GM12865 (cell line): ENCODE data around the gene SPTBN4.
"Not testable (repeated sequence)": the region's sequence is repeated elsewhere in the genome, so short reads cannot be mapped to it uniquely, and the experiment has no call there.

Experiments used
- DNase-seq: peaks from one replicate; pipeline ENCODE4 v3.0.0; 2010; ENCODE audit warnings: low read depth
- H3K4me3 ChIP-seq: 2 replicates; pipeline ENCODE4 v1.5.1; 2011; ENCODE audit warnings: mild to moderate bottlenecking, low read depth, low read length, control low read depth
- CTCF ChIP-seq: IDR thresholded peaks from 2 replicates; pipeline ENCODE4 v1.5.1; 2011; ENCODE audit warnings: low read length, control low read depth, low read depth, inconsistent platforms; ENCODE audit not compliant: insufficient read depth; ENCODE audit errors: missing control alignments

SPTBN4 gene

GRCh38 chr19:40517248-40517647 lies 50.4 kb downstream of the SPTBN4 start:
- no peak for TF ChIP-seq CTCF
- no peak for DNase-seq
- no peak overlapping the region for H3K4me3 ChIP-seq

- no peak for TF ChIP-seq CTCF
- no peak overlapping the region for H3K4me3 ChIP-seq
Measured at GRCh38 chr19:40519352-40520322, 52.8 kb downstream of the SPTBN4 start.

GRCh38 chr19:40521276-40521675 lies 54.5 kb downstream of the SPTBN4 start:
- peak; percentile 21 for DNase-seq
- peak; percentile 12 for TF ChIP-seq CTCF

More at GRCh38 chr19:40519352-40520322, 52.8 kb downstream of the SPTBN4 start:
- no peak for DNase-seq

GRCh38 chr19:40521900-40522299 lies 55.1 kb downstream of the SPTBN4 start:
- not testable (repeated sequence) for H3K4me3 ChIP-seq, DNase-seq

More at GRCh38 chr19:40521276-40521675, 54.5 kb downstream of the SPTBN4 start:
- no peak overlapping the region for H3K4me3 ChIP-seq

- TF ChIP-seq CTCF, result peak; percentile 83
- DNase-seq, result peak; percentile 67
- no peak overlapping the region for H3K4me3 ChIP-seq
Measured at GRCh38 chr19:40523322-40524047, 56.7 kb downstream of the SPTBN4 start.

- TF ChIP-seq CTCF, result no peak
- H3K4me3 ChIP-seq, result no peak overlapping the region
- DNase-seq, result no peak
Measured at GRCh38 chr19:40524133-40524549, 57.3 kb downstream of the SPTBN4 start.

GRCh38 chr19:40524655-40525054 lies 57.9 kb downstream of the SPTBN4 start:
- no peak overlapping the region for H3K4me3 ChIP-seq
- no peak for TF ChIP-seq CTCF
- no peak for DNase-seq
